Tibial nerve (tissue), 4 donors: ENCODE measurements around the gene LARP4B.

Experiments used
- CTCF ChIP-seq, 5 experiments: fragments of 200-600 bp in 3 of 5; fragments of 450-650 bp in 2 of 5; sonication (generic) in 3 of 5; IDR thresholded peaks; one replicate each; pipeline ENCODE4 v1.5.1; 2016 to 2019; ENCODE audit warnings: antibody characterized with exemption in 5 of 5, mild to moderate bottlenecking in 3 of 5, moderate library complexity in 2 of 5
- EP300 ChIP-seq, 2 donors: sonication (generic); formaldehyde crosslinking; IDR thresholded peaks; one replicate each; pipeline ENCODE4 v1.6.1; 2017; ENCODE audit warnings: antibody characterized with exemption in 2 of 2, mild to moderate bottlenecking in 1 of 2
- POLR2A ChIP-seq, 2 donors: fragments of 450-650 bp; IDR thresholded peaks; one replicate each; pipeline ENCODE4 v1.6.1; 2017; ENCODE audit warnings: antibody characterized with exemption in 2 of 2, mild to moderate bottlenecking in 2 of 2, moderate library complexity in 2 of 2

GRCh38 chr10:821322-821721 lies 110.2 kb downstream of the LARP4B start:
- no peak for TF ChIP-seq CTCF (IDR thresholded peaks at IDR 0.05)
- no peak for TF ChIP-seq POLR2A (IDR thresholded peaks at IDR 0.05)
- no peak for TF ChIP-seq EP300 (IDR thresholded peaks at IDR 0.05)
